GM23338 (cell line): ENCODE data around the gene DCP1B. TPM values are rescaled to one million over a fixed set of nuclear protein-coding genes. Genes with fewer than 3 reads are reported as not detected.

ENCODE experiments used
- ATAC-seq: fragments of 200-7000 bp; cut with Tn5 transposase; 3 replicates; pipeline ENCODE4 v1.9.1; 2020
- DNase-seq: peaks from one replicate; pipeline ENCODE4 v3.0.0-alpha.2; 2015; ENCODE audit warnings: low spot score
- H2AFZ ChIP-seq: fragments of 200-600 bp; sonication (generic); 2 replicates; pipeline ENCODE4 v1.8.0; 2016; ENCODE audit warnings: antibody characterized with exemption, mild to moderate bottlenecking, moderate library complexity
- H3F3A ChIP-seq: fragments of 200-600 bp; sonication (generic); replicated peaks from 2 replicates; pipeline ENCODE4 v1.8.0; 2017; ENCODE audit warnings: antibody characterized with exemption, mixed run types, low read depth
- H3K27ac ChIP-seq: fragments of 200-600 bp; sonication (generic); 2 replicates; pipeline ENCODE4 v1.6.1; 2016; ENCODE audit warnings: low read depth
- H3K27me3 ChIP-seq: fragments of 200-600 bp; sonication (generic); 2 replicates; pipeline ENCODE4 v1.8.0; 2016; ENCODE audit warnings: mild to moderate bottlenecking, mixed run types, moderate library complexity; ENCODE audit not compliant: insufficient read depth
- H3K36me3 ChIP-seq: fragments of 200-600 bp; sonication (generic); 2 replicates; pipeline ENCODE4 v1.8.0; 2016; ENCODE audit warnings: mild to moderate bottlenecking; ENCODE audit not compliant: insufficient read depth
- H3K4me1 ChIP-seq: fragments of 200-600 bp; sonication (generic); 2 replicates; pipeline ENCODE4 v1.8.0; 2016; ENCODE audit warnings: mild to moderate bottlenecking, moderate library complexity; ENCODE audit not compliant: insufficient read depth
- H3K4me2 ChIP-seq: fragments of 200-600 bp; sonication (generic); 2 replicates; pipeline ENCODE4 v1.7.1; 2017; ENCODE audit warnings: mixed run types
- H3K4me3 ChIP-seq: fragments of 200-600 bp; sonication (generic); 2 replicates; pipeline ENCODE4 v1.6.1; 2016; ENCODE audit warnings: mixed run types
- H3K79me2 ChIP-seq: fragments of 200-600 bp; sonication (generic); replicated peaks from 2 replicates; pipeline ENCODE4 v1.8.0; 2017; ENCODE audit warnings: mild to moderate bottlenecking; ENCODE audit not compliant: insufficient read depth
- H3K9me2 ChIP-seq: fragments of 200-600 bp; sonication (generic); 2 replicates; pipeline ENCODE4 v1.8.0; 2017; ENCODE audit not compliant: insufficient read depth
- H4K20me1 ChIP-seq: fragments of 200-600 bp; sonication (generic); replicated peaks from 2 replicates; pipeline ENCODE4 v1.8.0; 2017; ENCODE audit warnings: mild to moderate bottlenecking; ENCODE audit not compliant: insufficient read depth
- H3K27ac Mint-ChIP-seq: 2 replicates; pipeline ENCODE4 v1.8.0; 2020; ENCODE audit warnings: inconsistent platforms, mild to moderate bottlenecking, moderate library complexity, mixed read lengths
- H3K27me3 Mint-ChIP-seq: 3 replicates; pipeline ENCODE4 v1.8.0; 2022; ENCODE audit warnings: low read depth, mild to moderate bottlenecking, moderate library complexity, mixed read lengths, inconsistent platforms; ENCODE audit not compliant: insufficient read depth, poor library complexity
- H3K36me3 Mint-ChIP-seq: 3 replicates; pipeline ENCODE4 v1.8.0; 2021; ENCODE audit warnings: low read depth, mild to moderate bottlenecking, inconsistent platforms, moderate library complexity, mixed read lengths
- H3K4me1 Mint-ChIP-seq: 3 replicates; pipeline ENCODE4 v1.8.0; 2020; ENCODE audit warnings: mild to moderate bottlenecking, inconsistent platforms, mixed read lengths
- H3K4me3 Mint-ChIP-seq: 3 replicates; pipeline ENCODE4 v1.8.0; 2021; ENCODE audit warnings: moderate library complexity, mild to moderate bottlenecking, inconsistent platforms, mixed read lengths
- H3K9me3 Mint-ChIP-seq: 3 replicates; pipeline ENCODE4 v1.8.0; 2020; ENCODE audit warnings: moderate library complexity, mild to moderate bottlenecking, inconsistent platforms, mixed read lengths
- CREB1 ChIP-seq: fragments of 250-450 bp; sonication (Bioruptor Pico); IDR thresholded peaks from 2 replicates; pipeline ENCODE4 v1.5.0; 2020; ENCODE audit warnings: low read depth, mild to moderate bottlenecking, moderate library complexity
- ETS1 ChIP-seq: IDR thresholded peaks from 2 replicates; pipeline ENCODE4 v1.6.1; 2016; ENCODE audit warnings: antibody characterized with exemption
- NANOG ChIP-seq: IDR thresholded peaks from 2 replicates; pipeline ENCODE4 v1.6.1; 2016; ENCODE audit warnings: antibody characterized with exemption, borderline replicate concordance
- POLR2AphosphoS5 ChIP-seq: IDR thresholded peaks from 2 replicates; pipeline ENCODE4 v1.6.1; 2016; ENCODE audit warnings: antibody characterized with exemption, low read depth
- ZNF114 ChIP-seq: fragments of 250-450 bp; sonication (Bioruptor Pico); IDR thresholded peaks from 2 replicates; pipeline ENCODE4 v1.5.0; 2020; ENCODE audit warnings: mild to moderate bottlenecking, moderate library complexity
- ZNF331 ChIP-seq: fragments of 250-450 bp; sonication (Bioruptor Pico); IDR thresholded peaks from 2 replicates; pipeline ENCODE4 v1.5.0; 2020; ENCODE audit warnings: low read depth, mild to moderate bottlenecking, moderate library complexity
- ZNF462 ChIP-seq: fragments of 250-450 bp; sonication (Bioruptor Pico); IDR thresholded peaks from 2 replicates; pipeline ENCODE4 v1.5.0; 2020; ENCODE audit warnings: mild to moderate bottlenecking, moderate library complexity
- polyA plus RNA-seq: library from polyadenylated mRNA; unstranded; fragments of >200 nt; fragmentation: Nextera tagmentation; extraction: Ambion mirVana; gene quantifications from 2 replicates; pipeline ENCODE4 v1.2.1, GENCODE V29; 2016
- total RNA-seq: library from RNA; depleted of rRNA; stranded (reverse); fragments of >200 nt; shearing (Covaris generic); gene quantifications from 2 replicates; pipeline ENCODE4 v1.2.3, GENCODE V29; 2014

Gene DCP1B
- total and polyA plus RNA-seq, 2 experiments from 2014 or later = 24.4 to 29.8 TPM

- peaks cover 2% of the 10 kb centered on the region for H3K27me3 Mint-ChIP-seq
- no peak for TF ChIP-seq ZNF331 (CRISPR knock-in tag)
- no peak for TF ChIP-seq NANOG
These were observed 13.5 kb upstream of the DCP1B start for GRCh38 chr12:2017546-2018337.

GRCh38 chr12:2016862-2017545 lies 12.7 kb upstream of the DCP1B start:
- DNase-seq (no peak), ATAC-seq (no peak)
- Histone ChIP-seq H3F3A (no peaks in the 10 kb centered on the region), H3K9me2 (no peaks in the 10 kb centered on the region), H3K4me2 (no peak overlapping the region), H4K20me1 (no peaks in the 10 kb centered on the region), H3K79me2 (no peaks in the 10 kb centered on the region), H2AFZ (peak overlapping the region; percentile 36; the same call in 1 of the 2 replicates), H3K36me3 (no peaks in the 10 kb centered on the region), H3K4me1 (peaks cover 17% of the 10 kb centered on the region), H3K27ac (no peak overlapping the region), H3K27me3 (no peaks in the 10 kb centered on the region), H3K4me3 (no peak overlapping the region)
- H3K27ac Mint-ChIP-seq = no peak overlapping the region; the same call in 1 of the 2 replicates
- no peak overlapping the region for H3K4me3 Mint-ChIP-seq
- peaks cover 27% of the 10 kb centered on the region for H3K4me1 Mint-ChIP-seq
- H3K27me3 Mint-ChIP-seq = peaks cover 2% of the 10 kb centered on the region
- TF ChIP-seq ZNF114 = no peak
- no peaks in the 10 kb centered on the region; the same call in 2 of the 3 replicates for H3K9me3 Mint-ChIP-seq
- H3K36me3 Mint-ChIP-seq = no peaks in the 10 kb centered on the region

More at GRCh38 chr12:2017546-2018337, 13.5 kb upstream of the DCP1B start:
- Histone ChIP-seq H2AFZ (peak overlapping the region; percentile 36; the same call in 1 of the 2 replicates), H3F3A (no peaks in the 10 kb centered on the region), H3K4me2 (no peak overlapping the region), H3K4me1 (peaks cover 10% of the 10 kb centered on the region; the same call in 1 of the 2 replicates), H3K27me3 (no peaks in the 10 kb centered on the region), H3K9me2 (no peaks in the 10 kb centered on the region), H3K36me3 (no peaks in the 10 kb centered on the region), H3K27ac (no peak overlapping the region), H3K79me2 (no peaks in the 10 kb centered on the region), H4K20me1 (no peaks in the 10 kb centered on the region), H3K4me3 (no peak overlapping the region)
- ATAC-seq (no peak; the same call in 2 of the 3 replicates), DNase-seq (no peak)
- Mint-ChIP-seq H3K36me3 (no peaks in the 10 kb centered on the region), H3K9me3 (no peaks in the 10 kb centered on the region; the same call in 2 of the 3 replicates), H3K4me1 (peaks cover 21% of the 10 kb centered on the region), H3K4me3 (no peak overlapping the region), H3K27ac (no peak overlapping the region)

GRCh38 chr12:2014231-2014630 lies 10.0 kb upstream of the DCP1B start:
- Histone ChIP-seq H3K4me2 (no peak overlapping the region), H3K79me2 (no peaks in the 10 kb centered on the region), H3K4me3 (no peak overlapping the region), H3K36me3 (no peaks in the 10 kb centered on the region), H3K27ac (no peak overlapping the region), H3K9me2 (no peaks in the 10 kb centered on the region), H3K4me1 (peaks cover 39% of the 10 kb centered on the region), H2AFZ (no peak overlapping the region), H3F3A (no peaks in the 10 kb centered on the region), H3K27me3 (no peaks in the 10 kb centered on the region), H4K20me1 (no peaks in the 10 kb centered on the region)
- no peak for DNase-seq
- no peak overlapping the region for H3K27ac Mint-ChIP-seq
- no peaks in the 10 kb centered on the region for H3K36me3 Mint-ChIP-seq
- no peaks in the 10 kb centered on the region for H3K9me3 Mint-ChIP-seq
- no peak for ATAC-seq
- no peak overlapping the region for H3K4me3 Mint-ChIP-seq
- peaks cover 4% of the 10 kb centered on the region for H3K27me3 Mint-ChIP-seq
- TF ChIP-seq NANOG (no peak), CREB1 (CRISPR knock-in tag) (no peak), ZNF331 (CRISPR knock-in tag) (no peak), ZNF114 (no peak), ZNF462 (no peak), POLR2AphosphoS5 (no peak), ETS1 (no peak)
- H3K4me1 Mint-ChIP-seq = peaks cover 52% of the 10 kb centered on the region
